Heart right ventricle (tissue), 16 donors: ENCODE data around the gene OR2Y1. TPM values are rescaled to one million over a fixed set of nuclear protein-coding genes. Genes with fewer than 3 reads are reported as not detected.
"Not testable (repeated sequence)": the region's sequence is repeated elsewhere in the genome, so short reads cannot be mapped to it uniquely, and the experiment has no call there.

Experiments
- ATAC-seq, 8 donors: fragments of 200-7000 bp; cut with Tn5 transposase; one replicate each; pipeline ENCODE4 v1.9.1; 2020; ENCODE audit warnings: mild to moderate bottlenecking in 8 of 8, moderate library complexity in 8 of 8, moderate number of reproducible peaks in 1 of 8
- DNase-seq, 2 donors: peaks; one replicate each; pipeline ENCODE4 v3.0.0-alpha.2; 2020
- H3K27ac ChIP-seq, 10 donors: fragments of 200-600 bp; sonication (generic) in 2 of 10; one replicate each; pipeline versions ENCODE4 v1.5.0 to v1.8.0; 2020 to 2022; ENCODE audit warnings: mild to moderate bottlenecking in 3 of 10
- H3K27me3 ChIP-seq, 7 donors: fragments of 200-600 bp; one replicate each; pipeline ENCODE4 v1.8.0; 2021 to 2022; ENCODE audit warnings: mild to moderate bottlenecking in 2 of 7
- H3K36me3 ChIP-seq, 9 donors: fragments of 200-600 bp; sonication (generic) in 1 of 9; one replicate each; pipeline versions ENCODE4 v1.5.0 to v1.8.0; 2020 to 2022; ENCODE audit warnings: mild to moderate bottlenecking in 2 of 9
- H3K4me1 ChIP-seq, 9 donors: fragments of 200-600 bp; sonication (generic) in 1 of 9; one replicate each; pipeline versions ENCODE4 v1.5.0 to v1.8.0; 2020 to 2022; ENCODE audit warnings: mild to moderate bottlenecking in 4 of 9
- H3K4me3 ChIP-seq, 10 donors: fragments of 200-600 bp; sonication (generic) in 2 of 10; one replicate each; pipeline versions ENCODE4 v1.5.0 to v1.8.0; 2020 to 2022; ENCODE audit warnings: mild to moderate bottlenecking in 7 of 10, moderate library complexity in 2 of 10
- H3K9me3 ChIP-seq, 11 donors: fragments of 200-600 bp in 10 of 11; sonication (generic) in 2 of 11; one replicate each; pipeline versions ENCODE4 v1.5.0 to v1.8.0; 2013 to 2022; ENCODE audit warnings: mild to moderate bottlenecking in 2 of 11, control low read depth in 1 of 11, moderate library complexity in 1 of 11
- CTCF ChIP-seq, 9 donors: fragments of 200-600 bp; sonication (generic) in 2 of 9; IDR thresholded peaks; one replicate each; pipeline versions ENCODE4 v1.5.0 to v1.8.0; 2021 to 2022; ENCODE audit warnings: antibody characterized with exemption in 9 of 9, mild to moderate bottlenecking in 5 of 9, moderate library complexity in 1 of 9
- WGBS, 2 donors: extraction: QIAGEN DNeasy Blood & Tissue Kit; methylation state at CpG; one replicate each; pipeline ENCODE4 v1.1.7; 2013; ENCODE audit warnings: inconsistent platforms in 1 of 2; 5-methylcytosine and 5-hydroxymethylcytosine counted together
- intact Hi-C, 10 donors: fragments of 100-400 bp; cut with DNase I; formaldehyde crosslinking; loops; one replicate each; pipeline versions ENCODE4 v1.11.1 to v1.14.2; 2022
- long read RNA-seq, 3 donors: library from polyadenylated mRNA; unstranded; transcript quantifications; one replicate each; pipeline ENCODE4 v2.0.0, GENCODE V29; 2020 to 2021
- polyA plus RNA-seq, 2 donors: library from polyadenylated mRNA; stranded (reverse); fragments of 200-250 nt; gene quantifications; one replicate each; pipeline ENCODE4 v1.2.3, GENCODE V29; 2013
- total RNA-seq, 10 donors: library from RNA; stranded (reverse); fragmentation: NEBNext Ultra II Directional in 3 of 10; extraction: Animal tissue kit (Norgen Biotek cat#: 25700) in 3 of 10; gene quantifications; one replicate each; pipeline versions ENCODE4 v1.2.1 to v1.2.4, GENCODE V29; 2021 to 2023
- donor health status: Arrhythmogenic right ventricular cardiomyopathy.
- donor health status: ischemic (EF 13 %, LVEDD 7.1; RV severe dilation, severe dysfunction).
- donor health status: healthy with polysubstance abuse.
- donor health status: DM: no; HTN: yes; CAD: no.
- donor health status: DM: no; HTN: no; CAD: no.
- donor health status: ischemic (EF 25% LVEDD 6.9; RV normal size, moderate dysfunction).
- donor health status: ischemic (EF 25% LVEDD 5.7; RV mildly dilated, moderate dysfunction).
- donor health status: healthy.
- donor health status: DM: yes; HTN: yes; CAD: no.
- donor health status: Ischemic cardiomyopathy.
- donor health status: ischemic (EF 35%, LVEDD 5.7; RV mildly dilated, moderate dysfunction).
- donor health status: nonischemic (EF 11% LVEDD 7.7; RV severe dilation, severe dysfunction).
- donor health status: DM: yes; HTN: yes; CAD: no.
- donor health status: PGD.
- donor health status: ischemic (EF 29% LVEDD 5.4; RV normal size, mild dysfunction).
- donor health status: nonischemic (EF 23%, LVEDD 6.1; RV moderate dilation, normal function).

Gene OR2Y1, protein sequence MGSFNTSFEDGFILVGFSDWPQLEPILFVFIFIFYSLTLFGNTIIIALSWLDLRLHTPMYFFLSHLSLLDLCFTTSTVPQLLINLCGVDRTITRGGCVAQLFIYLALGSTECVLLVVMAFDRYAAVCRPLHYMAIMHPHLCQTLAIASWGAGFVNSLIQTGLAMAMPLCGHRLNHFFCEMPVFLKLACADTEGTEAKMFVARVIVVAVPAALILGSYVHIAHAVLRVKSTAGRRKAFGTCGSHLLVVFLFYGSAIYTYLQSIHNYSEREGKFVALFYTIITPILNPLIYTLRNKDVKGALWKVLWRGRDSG
- total RNA-seq (not detected), polyA plus RNA-seq (not detected)
- long read RNA-seq, donor 1: 0 reads
- long read RNA-seq, donor 2: 0 reads
- long read RNA-seq, donor 3: 0 reads

GRCh38 chr5:180739958-180740357 is at the start of gene OR2Y1:
OR2Y1 (minus strand) TSS chr5:180740058; CDS start chr5:180740058, 0 bp downstream.
- Histone ChIP-seq H3K9me3 (no peaks in the 10 kb centered on the region), H3K27me3 (peaks cover 0 to 69% (median 34%) of the 10 kb centered on the region in 7 donors), H3K4me3 (no peak within 1 kb of the TSS), H3K27ac (no peak within 1 kb of the TSS), H3K4me1 (no peaks in the 10 kb centered on the region), H3K36me3 (no peaks in the 10 kb centered on the region)
- no peak for TF ChIP-seq CTCF (IDR thresholded peaks at IDR 0.05)
- ATAC-seq (no peak), DNase-seq (no peak)
- WGBS, 2 donors: 83 to 91% methylated on average over 2 of the region's 2 CpGs
- intact Hi-C loops: no loop called here

GRCh38 chr5:180788651-180789410 is 49.0 kb upstream of the OR2Y1 start:
- not testable (repeated sequence) for H3K27me3 ChIP-seq, DNase-seq, H3K9me3 ChIP-seq, H3K4me3 ChIP-seq, ATAC-seq
- WGBS, 2 donors: 86 to 87% methylated on average over 19 of the region's 19 CpGs
- peaks cover 33 to 86% (median 66%) of the 10 kb centered on the region in 9 donors for H3K4me1 ChIP-seq
- peak overlapping the region in 1 of 10 donors; percentile 10 for H3K27ac ChIP-seq
- intact Hi-C loops: loop anchor here in 8 of 10 donors (5.0 to 10.0 kb wide), 5 partner anchors 43 to 396 kb away; partner anchors contain the start of gene ZFP62 (in 3 of the 8)
- peaks cover 0 to 68% (median 30%) of the 10 kb centered on the region in 9 donors for H3K36me3 ChIP-seq

GRCh38 chr5:180787711-180788431 is 48.0 kb upstream of the OR2Y1 start:
- ATAC-seq: no peak
- TF ChIP-seq CTCF (IDR thresholded peaks at IDR 0.05): no peak
- peak overlapping the region in 7 of 10 donors; percentile 54 to 87 (median 73) for H3K27ac ChIP-seq
- H3K27me3 ChIP-seq: no peaks in the 10 kb centered on the region
- H3K9me3 ChIP-seq: no peaks in the 10 kb centered on the region
- DNase-seq: no peak
- H3K36me3 ChIP-seq: peaks cover 0 to 59% (median 30%) of the 10 kb centered on the region in 9 donors
- intact Hi-C loops: loop anchor here in 8 of 10 donors (5.0 to 10.0 kb wide), 5 partner anchors 44 to 397 kb away; partner anchors contain the start of gene ZFP62 (in 3 of the 8)
- peaks cover 27 to 77% (median 57%) of the 10 kb centered on the region in 9 donors for H3K4me1 ChIP-seq
- no peak overlapping the region for H3K4me3 ChIP-seq
- WGBS, 2 donors: 72 to 73% methylated on average over 20 of the region's 20 CpGs

DNA sequence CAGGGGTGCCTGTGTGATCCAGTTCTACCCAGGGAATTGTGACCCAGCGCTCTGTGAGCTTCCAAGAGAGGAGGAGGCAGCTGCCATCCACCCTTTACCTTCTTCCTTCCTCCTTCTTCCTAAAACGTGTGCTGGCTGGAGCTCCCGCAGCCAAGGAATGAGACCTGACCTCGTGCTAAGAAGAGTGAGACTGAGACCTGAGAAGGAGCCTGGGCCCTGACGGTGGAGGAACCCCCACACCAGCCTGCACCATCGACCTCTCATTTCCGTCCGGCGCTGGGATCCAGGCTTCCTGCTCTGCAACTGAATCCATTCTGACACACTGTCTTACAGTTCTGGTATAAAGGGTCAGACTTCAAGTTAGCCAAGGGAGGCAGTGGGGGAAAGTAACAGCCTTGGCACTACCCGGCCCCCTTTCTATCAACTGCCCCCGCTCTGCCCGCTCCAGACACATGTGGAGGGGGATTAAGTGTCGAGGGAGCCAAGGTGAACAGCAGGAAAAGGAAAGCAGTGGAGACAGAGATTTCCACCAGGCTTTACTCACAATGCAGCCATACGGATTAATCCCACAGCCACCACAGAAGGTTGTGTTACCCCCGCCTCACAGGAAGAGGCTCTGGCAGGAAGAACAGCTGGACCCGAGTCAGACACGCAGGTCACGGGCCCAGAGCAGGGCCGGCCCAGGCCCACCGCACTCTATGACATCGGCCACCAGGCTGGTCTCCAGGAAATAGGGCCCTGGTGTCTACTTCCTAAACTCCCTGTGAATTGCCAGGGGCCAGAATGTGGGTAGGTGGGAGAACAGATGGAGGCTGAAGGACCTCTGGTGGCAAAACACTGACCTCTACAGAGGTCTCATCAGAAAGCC is 46.9 kb upstream of the OR2Y1 start:
- intact Hi-C loops: loop anchor here in 8 of 10 donors (5.0 to 10.0 kb wide), 5 partner anchors 46 to 398 kb away; partner anchors contain the start of gene ZFP62 (in 3 of the 8)
- 39 to 54% methylated on average over 21 of the region's 21 CpGs for WGBS, 2 donors
- H3K9me3 ChIP-seq: no peaks in the 10 kb centered on the region
- H3K4me3 ChIP-seq: no peak overlapping the region
- H3K4me1 ChIP-seq: peaks cover 25 to 70% (median 55%) of the 10 kb centered on the region in 9 donors
- peaks cover 0 to 47% (median 20%) of the 10 kb centered on the region in 9 donors for H3K36me3 ChIP-seq
- ATAC-seq (peak in 6 of 8 donors; percentile 12 to 58 (median 24)), DNase-seq (no peak)
- peak overlapping the region in 9 of 10 donors; percentile 54 to 87 (median 71) for H3K27ac ChIP-seq
- TF ChIP-seq CTCF (IDR thresholded peaks at IDR 0.05): no peak
- no peaks in the 10 kb centered on the region for H3K27me3 ChIP-seq
